HepG2 (cell line): ENCODE measurements around the gene MAN1B1. TPM values are rescaled to one million over a fixed set of nuclear protein-coding genes. Genes with fewer than 3 reads are reported as not detected.
A peak's percentile ranks its signal among the peaks of the same experiment; 100 is the strongest.

ENCODE experiments used
- ADNP ChIP-seq: sonication (generic); formaldehyde crosslinking; IDR thresholded peaks from 2 replicates; pipeline ENCODE4 v1.4.0; 2020; ENCODE audit warnings: missing genetic modification reagents
- BRD4 ChIP-seq: sonication (generic); formaldehyde crosslinking; IDR thresholded peaks from 2 replicates; pipeline ENCODE4 v1.4.0; 2020; ENCODE audit warnings: missing genetic modification reagents
- CBX2 ChIP-seq, 2 experiments: fragments of 200-600 bp in 1 of 2; sonication (generic); formaldehyde crosslinking in 1 of 2; IDR thresholded peaks; 2 replicates each; pipeline versions ENCODE4 v1.7.0 to v1.8.1; 2018 to 2022; ENCODE audit warnings: low read depth in 2 of 2, low read length in 1 of 2, mild to moderate bottlenecking in 1 of 2, missing genetic modification reagents in 1 of 2
- IRX3 ChIP-seq: sonication (generic); formaldehyde crosslinking; IDR thresholded peaks from 2 replicates; pipeline ENCODE4 v1.8.1; 2023; ENCODE audit warnings: mild to moderate bottlenecking, low read depth, missing genetic modification reagents, borderline replicate concordance
- MYNN ChIP-seq: sonication (generic); formaldehyde crosslinking; IDR thresholded peaks from 2 replicates; pipeline ENCODE4 v1.4.0; 2020; ENCODE audit warnings: mild to moderate bottlenecking, low read depth, missing genetic modification reagents
- NFKBIZ ChIP-seq: IDR thresholded peaks from 2 replicates; pipeline ENCODE4 v1.6.1; 2018; ENCODE audit warnings: missing genetic modification reagents, missing compliant biosample characterization
- PRPF4 ChIP-seq: fragments of 200-400 bp; formaldehyde crosslinking; IDR thresholded peaks from 2 replicates; pipeline ENCODE4 v1.6.1; 2016; ENCODE audit warnings: low read length, low read depth; ENCODE audit not compliant: poor library complexity, severe bottlenecking
- RFXANK ChIP-seq: IDR thresholded peaks from 2 replicates; pipeline ENCODE4 v1.6.1; 2016
- RXRA ChIP-seq: sonication (generic); formaldehyde crosslinking; IDR thresholded peaks from 2 replicates; pipeline ENCODE4 v1.5.1; 2020; ENCODE audit warnings: missing genetic modification reagents
- TERF1 ChIP-seq: sonication (generic); formaldehyde crosslinking; IDR thresholded peaks from 2 replicates; pipeline ENCODE4 v1.8.0; 2022; ENCODE audit warnings: mild to moderate bottlenecking, missing genetic modification reagents, moderate library complexity
- ZBTB33 ChIP-seq: sonication (generic); formaldehyde crosslinking; IDR thresholded peaks from 2 replicates; pipeline ENCODE4 v1.4.0; 2020; ENCODE audit warnings: missing genetic modification reagents
- ZFP36L1 ChIP-seq: sonication (generic); formaldehyde crosslinking; IDR thresholded peaks from 2 replicates; pipeline ENCODE4 v1.8.0; 2022; ENCODE audit warnings: mild to moderate bottlenecking, missing genetic modification reagents, moderate library complexity
- ZFX ChIP-seq: sonication (generic); formaldehyde crosslinking; IDR thresholded peaks from 2 replicates; pipeline ENCODE4 v1.4.0; 2020; ENCODE audit warnings: mild to moderate bottlenecking, low read depth, missing genetic modification reagents, moderate library complexity
- ZNF282 ChIP-seq: fragments of 450-650 bp; IDR thresholded peaks from 2 replicates; pipeline ENCODE4 v1.6.1; 2018; ENCODE audit not compliant: partially characterized antibody
- ZNF333 ChIP-seq: sonication (generic); formaldehyde crosslinking; IDR thresholded peaks from 2 replicates; pipeline ENCODE4 v1.4.0; 2020; ENCODE audit warnings: mild to moderate bottlenecking, missing genetic modification reagents, borderline replicate concordance
- ZNF335 ChIP-seq: sonication (generic); formaldehyde crosslinking; IDR thresholded peaks from 2 replicates; pipeline ENCODE4 v1.4.0; 2020; ENCODE audit warnings: missing genetic modification reagents
- ZNF446 ChIP-seq: sonication (generic); formaldehyde crosslinking; IDR thresholded peaks from 2 replicates; pipeline ENCODE4 v1.5.0; 2020; ENCODE audit warnings: mild to moderate bottlenecking, missing genetic modification reagents
- ZNF569 ChIP-seq: sonication (generic); formaldehyde crosslinking; IDR thresholded peaks from 2 replicates; pipeline ENCODE4 v1.5.0; 2020; ENCODE audit warnings: mild to moderate bottlenecking, missing genetic modification reagents, moderate library complexity, borderline replicate concordance
- ZNF7 ChIP-seq: IDR thresholded peaks from 2 replicates; pipeline ENCODE4 v1.6.1; 2016; ENCODE audit warnings: missing biosample characterization, missing genetic modification reagents
- ZNF713 ChIP-seq: sonication (generic); formaldehyde crosslinking; IDR thresholded peaks from 2 replicates; pipeline ENCODE4 v1.4.0; 2020; ENCODE audit warnings: mild to moderate bottlenecking, missing genetic modification reagents
- polyA plus RNA-seq, 8 experiments: library from polyadenylated mRNA; depleted of rRNA in 3 of 8; stranded (reverse) in 7 of 8; unstranded in 1 of 8; fragments of >200 nt; fragmentation: Illumina TruSeq in 4 of 8; extraction: Trizol in 4 of 8; gene quantifications; 2 replicates each; pipeline versions ENCODE4 v1.2.1 to v1.2.3, GENCODE V29; 2011 to 2016; ENCODE audit warnings: low read depth in 4 of 8, missing spikeins in 1 of 8, mixed read lengths in 1 of 8; ENCODE audit not compliant: insufficient read depth in 1 of 8
- total RNA-seq, 5 experiments: library from RNA; depleted of rRNA; stranded (reverse); fragments of >200 nt; fragmentation: Illumina TruSeq; extraction: Trizol; gene quantifications; 2 replicates each; pipeline ENCODE4 v1.2.3, GENCODE V29; 2016; ENCODE audit warnings: low read depth in 1 of 5
- TF ChIP-seq, protein P1 (sequence below): sonication (generic); formaldehyde crosslinking; IDR thresholded peaks from 2 replicates; pipeline ENCODE4 v1.4.0; 2020; ENCODE audit warnings: mild to moderate bottlenecking, low read depth, missing genetic modification reagents
- TF ChIP-seq, protein P2 (sequence below), 2 experiments: sonication (generic) in 1 of 2; formaldehyde crosslinking in 1 of 2; IDR thresholded peaks; 2 replicates each; pipeline versions ENCODE4 v1.5.1 to v1.6.1; 2011 to 2020; ENCODE audit warnings: borderline replicate concordance in 1 of 2, low read depth in 1 of 2, low read length in 1 of 2, mild to moderate bottlenecking in 1 of 2, missing genetic modification reagents in 1 of 2, moderate library complexity in 1 of 2

MAN1B1 gene
- total and polyA plus RNA-seq, 2 of the 13 experiments (the other 11 are each of a cell fraction or from before 2014, with no cell fraction given): 48.9 to 59.5 TPM

GRCh38 chr9:137129456-137130175 lies 42.8 kb downstream of the MAN1B1 start (continued):
- TF ChIP-seq ZNF713 (CRISPR knock-in tag) (no peak; the same call in 1 of the 2 replicates), RFXANK (0 out of 2 replicates have a peak, but pooled peaks have one; percentile 31), TERF1 (no peak), NFKBIZ (CRISPR knock-in tag) (no peak; the same call in 1 of the 2 replicates), ZNF333 (no peak; the same call in 1 of the 2 replicates), IRX3 (CRISPR knock-in tag) (peak; percentile 3; the same call in 1 of the 2 replicates), ZFX (peak; percentile 61; the same call in 1 of the 2 replicates), BRD4 (CRISPR knock-in tag) (peak; percentile 80; the same call in 1 of the 2 replicates), ADNP (CRISPR knock-in tag) (no peak), ZFP36L1 (no peak), PRPF4 (no peak), ZNF446 (no peak; the same call in none of the 2 replicates), ZNF7 (CRISPR knock-in tag) (no peak), CBX2 (IDR thresholded peaks at IDR 0.05; ENCODE audit: low read depth, low read length) (no peak), CBX2 (CRISPR knock-in tag; IDR thresholded peaks at IDR 0.05; ENCODE audit: low read depth) (no peak; the same call in 1 of the 2 replicates), ZNF569 (CRISPR knock-in tag) (no peak), ZNF282 (no peak), RXRA (no peak; the same call in none of the 2 replicates), ZBTB33 (CRISPR knock-in tag) (no peak), ZNF335 (CRISPR knock-in tag) (no peak), MYNN (CRISPR knock-in tag) (no peak)
- TF ChIP-seq, protein P1, sequence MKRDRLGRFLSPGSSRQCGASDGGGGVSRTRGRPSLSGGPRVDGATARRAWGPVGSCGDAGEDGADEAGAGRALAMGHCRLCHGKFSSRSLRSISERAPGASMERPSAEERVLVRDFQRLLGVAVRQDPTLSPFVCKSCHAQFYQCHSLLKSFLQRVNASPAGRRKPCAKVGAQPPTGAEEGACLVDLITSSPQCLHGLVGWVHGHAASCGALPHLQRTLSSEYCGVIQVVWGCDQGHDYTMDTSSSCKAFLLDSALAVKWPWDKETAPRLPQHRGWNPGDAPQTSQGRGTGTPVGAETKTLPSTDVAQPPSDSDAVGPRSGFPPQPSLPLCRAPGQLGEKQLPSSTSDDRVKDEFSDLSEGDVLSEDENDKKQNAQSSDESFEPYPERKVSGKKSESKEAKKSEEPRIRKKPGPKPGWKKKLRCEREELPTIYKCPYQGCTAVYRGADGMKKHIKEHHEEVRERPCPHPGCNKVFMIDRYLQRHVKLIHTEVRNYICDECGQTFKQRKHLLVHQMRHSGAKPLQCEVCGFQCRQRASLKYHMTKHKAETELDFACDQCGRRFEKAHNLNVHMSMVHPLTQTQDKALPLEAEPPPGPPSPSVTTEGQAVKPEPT (CRISPR knock-in tag): no peak
- TF ChIP-seq, protein P2, sequence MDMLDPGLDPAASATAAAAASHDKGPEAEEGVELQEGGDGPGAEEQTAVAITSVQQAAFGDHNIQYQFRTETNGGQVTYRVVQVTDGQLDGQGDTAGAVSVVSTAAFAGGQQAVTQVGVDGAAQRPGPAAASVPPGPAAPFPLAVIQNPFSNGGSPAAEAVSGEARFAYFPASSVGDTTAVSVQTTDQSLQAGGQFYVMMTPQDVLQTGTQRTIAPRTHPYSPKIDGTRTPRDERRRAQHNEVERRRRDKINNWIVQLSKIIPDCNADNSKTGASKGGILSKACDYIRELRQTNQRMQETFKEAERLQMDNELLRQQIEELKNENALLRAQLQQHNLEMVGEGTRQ (IDR thresholded peaks at IDR 0.05; ENCODE audit: low read depth, low read length): no peak
- TF ChIP-seq, protein P2 (CRISPR knock-in tag; IDR thresholded peaks at IDR 0.05; ENCODE audit: borderline replicate concordance): no peak
